MCF 10A (cell line): ENCODE data around the gene PODXL2. TPM values are rescaled to one million over a fixed set of nuclear protein-coding genes. Genes with fewer than 3 reads are reported as not detected.

Experiments
- BruUV-seq: library from RNA; stranded (reverse); fragments of 400-500 nt; replicated peaks from 2 replicates; lab custom pipeline; 2021; lab: Mats Ljungman, UMichigan
- CTCF ChIA-PET: fragments of 300-600 bp; sonication (Branson Sonifier 250); formaldehyde crosslinking; extraction: SDS; loops from one replicate; lab custom pipeline; 2021; ENCODE audit warnings: antibody characterized with exemption, inconsistent platforms; lab: Yijun Ruan, JAX
- POLR2A ChIA-PET: fragments of 300-600, 350-650 bp; sonication (Branson Sonifier 250); formaldehyde crosslinking; extraction: SDS; loops from one replicate; lab custom pipeline; 2020; ENCODE audit warnings: antibody characterized with exemption, inconsistent platforms; lab: Yijun Ruan, JAX
- DNase-seq: peaks from one replicate; pipeline ENCODE4 v3.0.0-alpha.2; 2018; ENCODE audit not compliant: unreplicated experiment
- H3K27ac Mint-ChIP-seq: one replicate; pipeline ENCODE4 v1.8.0; 2022; ENCODE audit warnings: mild to moderate bottlenecking, low read depth, mixed read lengths; ENCODE audit not compliant: unreplicated experiment
- H3K27me3 Mint-ChIP-seq: one replicate; pipeline ENCODE4 v1.8.0; 2022; ENCODE audit warnings: mixed read lengths; ENCODE audit not compliant: insufficient read depth, unreplicated experiment
- H3K36me3 Mint-ChIP-seq: one replicate; pipeline ENCODE4 v1.8.0; 2022; ENCODE audit warnings: mild to moderate bottlenecking, moderate library complexity, mixed read lengths; ENCODE audit not compliant: insufficient read depth, unreplicated experiment
- H3K4me1 Mint-ChIP-seq: one replicate; pipeline ENCODE4 v1.8.0; 2022; ENCODE audit warnings: mixed read lengths; ENCODE audit not compliant: insufficient read depth, unreplicated experiment
- H3K4me3 Mint-ChIP-seq: one replicate; pipeline ENCODE4 v1.8.0; 2022; ENCODE audit warnings: mild to moderate bottlenecking, moderate library complexity, mixed read lengths; ENCODE audit not compliant: unreplicated experiment
- H3K9me3 Mint-ChIP-seq: one replicate; pipeline ENCODE4 v1.8.0; 2022; ENCODE audit warnings: mixed read lengths; ENCODE audit not compliant: unreplicated experiment
- intact Hi-C: fragments of 100-400 bp; cut with micrococcal nuclease; formaldehyde crosslinking; loops from 2 replicates; pipeline ENCODE4 v1.14.1; 2022
- total RNA-seq: library from RNA; stranded (reverse); gene quantifications from 2 replicates; pipeline ENCODE4 v1.2.3, GENCODE V29; 2022
- TF ChIP-seq, protein P1 (sequence below): fragments of 200-600 bp; IDR thresholded peaks from one replicate; pipeline ENCODE4 v1.8.0; 2022; ENCODE audit warnings: antibody characterized with exemption, mild to moderate bottlenecking; ENCODE audit not compliant: unreplicated experiment

PODXL2 gene
- total RNA-seq, 1 experiment from 2014 or later = 10.1 TPM

DNA sequence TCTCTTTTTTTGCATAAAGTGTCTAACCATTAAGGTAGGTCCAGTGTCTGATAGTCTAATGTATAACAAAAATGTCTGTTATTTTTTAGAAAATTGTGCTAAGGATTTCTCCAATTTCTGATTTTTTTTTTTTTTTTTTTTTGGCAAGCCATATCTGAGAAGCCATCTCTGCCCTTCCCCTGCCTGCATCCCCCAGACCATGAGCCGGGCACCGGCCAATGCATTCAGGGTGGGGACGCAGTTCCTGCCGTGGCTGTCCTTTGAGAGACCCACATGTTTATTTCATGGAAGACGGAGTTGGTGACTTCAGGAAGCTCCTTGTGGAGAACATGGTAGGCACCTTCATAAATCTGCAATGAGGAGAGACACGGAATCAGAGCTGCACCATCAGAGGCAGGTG lies 63.0 kb downstream of the PODXL2 start:
- H3K4me3 Mint-ChIP-seq = no peak overlapping the region
- intact Hi-C loops = loop anchor here (1.0 to 5.0 kb wide), 5 partner anchors 55 to 279 kb away; partner anchors contain the start of gene TPRA1
- H3K27ac Mint-ChIP-seq = peak overlapping the region; percentile 46
- no peaks in the 10 kb centered on the region for H3K27me3 Mint-ChIP-seq
- H3K4me1 Mint-ChIP-seq = peaks cover 10% of the 10 kb centered on the region
- CTCF ChIA-PET = interaction anchor here (0.6 to 3.1 kb wide), 8 partner anchors 12 to 1821 kb away, joined by 4 to 28 read pairs (median 8); no protein-coding TSS in a partner anchor
- DNase-seq = no peak
- peaks cover 4% of the 10 kb centered on the region for H3K36me3 Mint-ChIP-seq
- BruUV-seq = no TSS peak
- no peaks in the 10 kb centered on the region for H3K9me3 Mint-ChIP-seq
- POLR2A ChIA-PET = no interaction called here
- TF ChIP-seq, protein P1, sequence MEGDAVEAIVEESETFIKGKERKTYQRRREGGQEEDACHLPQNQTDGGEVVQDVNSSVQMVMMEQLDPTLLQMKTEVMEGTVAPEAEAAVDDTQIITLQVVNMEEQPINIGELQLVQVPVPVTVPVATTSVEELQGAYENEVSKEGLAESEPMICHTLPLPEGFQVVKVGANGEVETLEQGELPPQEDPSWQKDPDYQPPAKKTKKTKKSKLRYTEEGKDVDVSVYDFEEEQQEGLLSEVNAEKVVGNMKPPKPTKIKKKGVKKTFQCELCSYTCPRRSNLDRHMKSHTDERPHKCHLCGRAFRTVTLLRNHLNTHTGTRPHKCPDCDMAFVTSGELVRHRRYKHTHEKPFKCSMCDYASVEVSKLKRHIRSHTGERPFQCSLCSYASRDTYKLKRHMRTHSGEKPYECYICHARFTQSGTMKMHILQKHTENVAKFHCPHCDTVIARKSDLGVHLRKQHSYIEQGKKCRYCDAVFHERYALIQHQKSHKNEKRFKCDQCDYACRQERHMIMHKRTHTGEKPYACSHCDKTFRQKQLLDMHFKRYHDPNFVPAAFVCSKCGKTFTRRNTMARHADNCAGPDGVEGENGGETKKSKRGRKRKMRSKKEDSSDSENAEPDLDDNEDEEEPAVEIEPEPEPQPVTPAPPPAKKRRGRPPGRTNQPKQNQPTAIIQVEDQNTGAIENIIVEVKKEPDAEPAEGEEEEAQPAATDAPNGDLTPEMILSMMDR = no peak

DNA sequence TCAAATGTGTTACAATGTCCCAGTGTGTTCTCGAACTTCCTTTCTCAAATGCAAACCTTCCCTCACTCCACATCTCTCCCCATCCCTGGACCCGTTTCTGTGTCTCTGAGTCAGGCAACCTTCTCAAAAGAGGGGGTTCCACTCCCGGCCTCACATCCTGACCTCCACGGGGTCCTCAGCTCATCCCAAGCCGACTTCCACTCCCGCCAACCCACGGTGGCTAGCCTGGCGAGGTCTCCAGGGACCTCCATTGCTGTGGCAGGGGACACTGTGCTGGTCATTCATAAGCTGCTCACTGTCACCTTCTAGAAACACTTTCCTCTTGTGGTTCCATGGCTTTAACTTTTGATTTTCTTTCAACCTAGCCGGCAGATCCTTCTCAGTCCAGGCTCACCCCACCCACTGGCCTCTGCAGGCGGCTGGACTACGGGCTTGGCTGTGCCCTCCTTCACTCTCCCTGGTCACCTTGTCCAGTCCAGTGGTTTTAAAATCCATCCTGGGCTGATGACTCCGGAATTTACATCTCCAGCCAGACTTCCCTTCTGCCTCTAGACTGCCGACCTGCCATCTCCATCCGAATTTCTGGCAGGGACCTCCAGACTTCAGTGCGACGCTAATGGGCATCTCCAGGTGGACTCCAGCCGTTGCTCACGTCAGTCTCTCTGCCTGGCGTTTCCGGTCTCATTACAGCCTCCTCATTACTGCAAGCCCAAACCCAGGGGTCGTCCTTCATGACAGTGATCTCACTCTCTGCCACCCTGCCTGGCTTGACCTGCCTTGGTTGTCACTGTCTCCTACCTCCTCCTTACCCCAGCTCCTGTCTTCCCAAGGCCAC lies 63.7 kb downstream of the PODXL2 start:
- TF ChIP-seq, protein P1 = no peak
- H3K36me3 Mint-ChIP-seq = peaks cover 11% of the 10 kb centered on the region
- CTCF ChIA-PET = interaction anchor here (0.6 to 3.1 kb wide), 5 partner anchors 14 to 1821 kb away, joined by 3 to 13 read pairs (median 4); no protein-coding TSS in a partner anchor
- no peaks in the 10 kb centered on the region for H3K27me3 Mint-ChIP-seq
- DNase-seq = no peak
- no TSS peak for BruUV-seq
- no peaks in the 10 kb centered on the region for H3K9me3 Mint-ChIP-seq
- intact Hi-C loops = loop anchor here (5.0 kb wide), 3 partner anchors 55 to 115 kb away; partner anchors contain the start of gene TPRA1
- H3K27ac Mint-ChIP-seq = peak overlapping the region; percentile 56
- H3K4me1 Mint-ChIP-seq = peaks cover 16% of the 10 kb centered on the region
- H3K4me3 Mint-ChIP-seq = no peak overlapping the region
- POLR2A ChIA-PET = no interaction called here

- intact Hi-C loops = loop anchor here (5.0 kb wide), 3 partner anchors 54 to 116 kb away; partner anchors contain the start of gene TPRA1
- Mint-ChIP-seq H3K27ac (peak overlapping the region; percentile 56), H3K36me3 (peaks cover 17% of the 10 kb centered on the region), H3K4me3 (no peak overlapping the region), H3K27me3 (no peaks in the 10 kb centered on the region), H3K9me3 (no peaks in the 10 kb centered on the region), H3K4me1 (peaks cover 16% of the 10 kb centered on the region)
- no peak for DNase-seq
- ChIA-PET POLR2A (interaction anchor here (0.5 kb wide), 1 partner anchor 219 kb away, joined by 3 read pairs; no protein-coding TSS in a partner anchor), CTCF (interaction anchor here (0.8 to 1.5 kb wide), 4 partner anchors 15 to 357 kb away, joined by 3 to 5 read pairs (median 4); no protein-coding TSS in a partner anchor)
- no TSS peak for BruUV-seq
- TF ChIP-seq, protein P1 = no peak
Observed at GRCh38 chr3:127693336-127693843, 64.4 kb downstream of the PODXL2 start.
